Measurements from ENCODE around the gene CDH5.

CDH5 gene

DNA sequence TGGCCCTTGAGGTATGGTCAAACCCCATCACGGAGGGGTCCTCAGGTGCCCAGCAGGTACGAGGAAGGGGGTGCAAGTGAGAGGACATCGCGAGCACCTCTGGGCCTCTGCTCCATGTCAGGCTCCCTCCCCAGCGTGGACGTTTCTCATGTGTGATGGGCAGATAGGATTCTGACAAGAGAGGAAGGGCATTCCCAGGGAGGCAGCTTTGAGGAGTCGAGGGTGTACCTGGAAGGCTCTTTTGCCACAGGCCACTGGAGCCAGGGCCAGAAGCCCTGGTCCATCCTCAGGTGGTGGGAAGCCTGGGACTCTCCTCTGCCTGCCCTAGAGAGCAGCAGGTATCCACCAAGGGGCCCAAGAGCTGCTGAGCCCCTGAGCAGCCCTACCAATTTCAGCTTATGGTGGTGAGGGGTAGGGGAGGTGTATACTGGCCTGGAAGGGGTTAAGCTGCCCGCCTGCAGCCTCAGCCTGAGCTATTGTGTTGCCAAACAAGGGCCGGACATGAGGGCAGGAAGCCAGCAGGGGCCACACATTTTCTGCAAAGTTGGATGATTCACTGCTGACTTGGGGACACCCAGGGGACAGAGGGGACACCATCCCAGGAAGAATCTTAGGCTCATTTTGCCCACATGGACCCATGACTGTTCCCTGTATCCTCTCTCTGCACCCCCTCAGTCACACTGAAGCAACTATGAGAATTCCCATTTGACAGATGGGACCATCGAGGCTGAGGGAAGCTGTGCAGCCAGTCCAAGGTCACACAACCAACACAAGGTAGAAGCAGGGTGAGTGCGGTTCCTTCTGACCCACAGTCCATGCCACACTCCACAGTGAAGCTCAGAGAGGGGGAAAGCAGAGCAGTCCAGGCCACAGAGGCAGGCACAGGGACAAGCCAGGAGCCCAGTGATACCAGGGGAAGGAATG lies 1.7 kb downstream of the CDH5 start:
- peak in 1 of 2 donors; percentile 41 for DNase-seq (ENCODE audit: low read depth in 2 of 2)
- peak overlapping the region; percentile 14 to 60 for H3K4me3 ChIP-seq (replicated peaks in 1 of 2; ENCODE audit: low read depth in 2 of 2, low read length in 2 of 2)
- TF ChIP-seq, protein P1, sequence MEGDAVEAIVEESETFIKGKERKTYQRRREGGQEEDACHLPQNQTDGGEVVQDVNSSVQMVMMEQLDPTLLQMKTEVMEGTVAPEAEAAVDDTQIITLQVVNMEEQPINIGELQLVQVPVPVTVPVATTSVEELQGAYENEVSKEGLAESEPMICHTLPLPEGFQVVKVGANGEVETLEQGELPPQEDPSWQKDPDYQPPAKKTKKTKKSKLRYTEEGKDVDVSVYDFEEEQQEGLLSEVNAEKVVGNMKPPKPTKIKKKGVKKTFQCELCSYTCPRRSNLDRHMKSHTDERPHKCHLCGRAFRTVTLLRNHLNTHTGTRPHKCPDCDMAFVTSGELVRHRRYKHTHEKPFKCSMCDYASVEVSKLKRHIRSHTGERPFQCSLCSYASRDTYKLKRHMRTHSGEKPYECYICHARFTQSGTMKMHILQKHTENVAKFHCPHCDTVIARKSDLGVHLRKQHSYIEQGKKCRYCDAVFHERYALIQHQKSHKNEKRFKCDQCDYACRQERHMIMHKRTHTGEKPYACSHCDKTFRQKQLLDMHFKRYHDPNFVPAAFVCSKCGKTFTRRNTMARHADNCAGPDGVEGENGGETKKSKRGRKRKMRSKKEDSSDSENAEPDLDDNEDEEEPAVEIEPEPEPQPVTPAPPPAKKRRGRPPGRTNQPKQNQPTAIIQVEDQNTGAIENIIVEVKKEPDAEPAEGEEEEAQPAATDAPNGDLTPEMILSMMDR (IDR thresholded peaks at IDR 0.05; ENCODE audit: low read depth, low read length) = no peak

DNA sequence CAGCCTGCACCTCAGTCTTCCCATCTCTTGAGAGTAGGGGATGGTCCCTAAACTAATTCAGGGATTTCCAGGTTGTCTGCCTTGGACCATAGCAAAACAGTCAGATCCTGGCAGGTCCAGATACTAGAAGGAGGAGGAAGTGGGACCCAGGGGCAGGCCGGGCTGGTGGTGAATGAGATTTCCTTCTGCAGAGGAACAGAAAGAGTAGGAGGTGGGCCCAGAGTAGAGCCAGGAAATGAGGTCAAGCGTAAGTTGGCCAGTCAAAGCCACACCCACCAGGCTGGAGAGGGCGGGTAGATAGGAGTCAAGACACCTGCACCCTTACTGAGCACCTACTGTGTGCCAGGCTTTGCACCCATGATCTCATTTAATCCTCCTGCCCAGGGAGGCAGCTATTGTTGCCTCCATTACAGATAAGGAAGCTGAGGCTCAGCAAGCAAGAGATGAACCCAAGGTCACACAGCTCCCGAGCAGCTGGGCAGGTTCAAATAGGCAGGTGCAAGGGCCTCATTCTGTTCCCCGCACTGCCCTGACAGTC lies 2.6 kb downstream of the CDH5 start:
- no peak overlapping the region for H3K4me3 ChIP-seq (replicated peaks in 1 of 2; ENCODE audit: low read depth in 2 of 2, low read length in 2 of 2)
- TF ChIP-seq, protein P1 (IDR thresholded peaks at IDR 0.05; ENCODE audit: low read depth, low read length) = no peak
- DNase-seq (ENCODE audit: low read depth in 2 of 2) = peak; percentile 22 to 38

DNA sequence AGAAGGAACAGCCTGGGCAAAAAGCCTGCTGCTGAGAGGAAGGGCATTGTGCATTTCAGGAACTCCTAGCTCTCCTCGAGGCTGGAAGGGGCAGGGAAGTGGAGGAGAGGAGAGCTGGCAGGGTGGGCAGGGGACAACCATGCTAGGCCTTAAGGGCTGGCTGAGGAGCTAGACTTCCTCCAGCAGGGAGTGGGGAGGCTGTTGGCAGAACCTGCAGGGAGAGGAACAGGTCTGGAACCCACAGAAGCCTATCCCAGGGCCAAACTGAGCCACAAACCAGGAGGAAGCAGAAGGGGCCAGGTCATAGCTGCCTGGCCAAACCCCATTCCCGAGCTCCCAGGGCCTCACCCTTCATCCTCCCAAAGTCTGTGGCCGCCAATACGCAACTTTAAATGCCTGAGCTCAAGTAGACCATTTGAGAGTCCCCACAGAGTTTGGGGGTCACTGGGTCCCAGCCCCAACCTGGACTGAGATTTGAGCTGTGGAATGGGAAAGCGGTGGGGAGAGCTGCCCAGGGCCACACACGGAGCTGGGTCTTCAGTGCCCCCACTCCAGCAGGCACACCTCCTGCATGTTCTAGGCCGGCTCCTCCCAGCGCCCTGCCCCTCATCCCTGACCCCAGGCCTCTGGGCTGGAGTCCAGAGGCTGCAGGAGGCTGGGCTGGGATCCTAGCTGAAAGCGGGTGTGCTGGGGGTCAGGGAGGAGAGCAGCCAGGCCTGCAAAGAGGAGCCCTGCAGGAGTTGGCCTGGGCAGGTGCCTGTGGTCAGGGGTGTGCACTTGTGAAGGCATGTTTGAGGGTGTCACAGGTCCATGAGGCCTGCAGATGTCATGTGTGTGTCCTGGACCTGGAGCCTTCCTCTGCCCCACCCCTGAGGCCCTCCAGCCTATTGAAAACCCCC lies 4.5 kb downstream of the CDH5 start:
- no peak overlapping the region for H3K4me3 ChIP-seq (replicated peaks in 1 of 2; ENCODE audit: low read depth in 2 of 2, low read length in 2 of 2)
- DNase-seq (ENCODE audit: low read depth in 2 of 2) = no peak
- TF ChIP-seq, protein P1 (IDR thresholded peaks at IDR 0.05; ENCODE audit: low read depth, low read length) = no peak

DNA sequence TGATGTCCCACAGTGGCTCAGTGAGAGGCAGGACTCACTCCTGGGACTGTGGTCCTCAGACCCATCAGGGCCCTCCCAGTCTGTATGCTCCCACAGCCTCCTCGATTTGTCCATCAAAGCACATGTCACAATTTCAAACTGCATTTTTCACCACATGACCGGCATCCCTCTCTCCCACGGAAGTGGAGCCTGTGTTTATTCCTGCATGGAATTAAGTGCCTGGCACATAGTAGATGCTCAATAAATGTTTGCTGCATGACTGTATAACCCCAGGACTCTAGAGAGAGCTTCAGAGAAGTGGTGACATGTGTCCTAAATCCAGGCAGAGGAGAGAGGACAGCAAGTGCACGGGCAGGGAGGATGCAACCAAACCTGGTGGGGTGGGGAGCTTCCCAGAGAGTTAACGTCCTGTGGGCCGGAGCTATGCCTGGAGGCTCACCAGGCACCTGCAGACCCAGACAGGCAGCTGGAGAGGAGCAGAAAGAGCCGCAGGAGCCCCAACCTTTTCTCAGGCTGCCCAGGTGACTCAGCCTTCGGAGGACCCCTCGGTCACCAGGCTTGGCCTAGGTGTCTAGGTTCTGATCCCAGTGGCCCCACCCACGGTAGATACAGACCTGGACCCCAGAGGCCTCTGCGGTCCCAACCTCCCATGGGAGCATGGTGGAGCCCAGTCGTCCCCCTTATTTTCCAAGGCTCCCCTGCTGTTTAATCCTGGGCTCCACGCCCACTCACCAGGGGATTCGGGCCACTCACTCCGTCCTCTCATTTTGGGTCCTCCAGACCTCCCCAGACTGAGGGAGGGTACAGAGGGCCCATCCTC lies 5.8 kb downstream of the CDH5 start:
- no peak for DNase-seq (ENCODE audit: low read depth in 2 of 2)
- TF ChIP-seq, protein P1 (IDR thresholded peaks at IDR 0.05; ENCODE audit: low read depth, low read length) = no peak
- no peak overlapping the region for H3K4me3 ChIP-seq (replicated peaks in 1 of 2; ENCODE audit: low read depth in 2 of 2, low read length in 2 of 2)

DNA sequence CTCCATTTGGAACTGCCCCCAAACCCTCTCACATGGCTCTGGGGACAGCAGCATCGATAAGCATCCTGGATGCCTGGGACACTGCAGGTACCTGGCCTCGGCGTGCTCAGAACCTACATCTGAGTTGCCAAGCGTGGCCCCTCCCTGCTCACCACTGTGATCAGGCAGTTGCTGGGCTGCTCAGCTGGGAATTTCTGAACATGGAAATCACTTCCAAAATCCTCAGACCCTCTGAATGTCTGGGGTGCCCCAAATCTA lies 6.3 kb downstream of the CDH5 start:
- DNase-seq (ENCODE audit: low read depth in 2 of 2) = no peak
- TF ChIP-seq, protein P1 (IDR thresholded peaks at IDR 0.05; ENCODE audit: low read depth, low read length) = no peak
- no peak overlapping the region for H3K4me3 ChIP-seq (replicated peaks in 1 of 2; ENCODE audit: low read depth in 2 of 2, low read length in 2 of 2)

DNA sequence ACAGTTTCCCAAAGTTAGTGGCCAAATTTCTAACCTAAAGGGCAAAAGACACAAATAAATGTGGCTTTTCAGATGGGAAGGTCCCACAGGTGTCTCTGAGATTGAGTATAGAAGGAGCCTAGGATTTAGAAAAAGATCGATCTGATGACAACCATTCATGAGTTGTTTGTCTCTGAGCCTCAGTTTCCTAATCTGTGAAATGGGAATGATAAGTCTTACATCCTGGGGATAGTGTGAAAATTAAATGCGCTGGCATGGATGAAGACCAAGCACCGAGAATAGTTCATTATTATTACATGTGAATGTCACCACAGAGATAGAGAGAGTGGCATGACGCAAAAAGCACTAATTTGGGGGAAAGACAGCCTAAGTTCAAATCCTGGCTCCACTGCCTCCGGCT lies 7.2 kb downstream of the CDH5 start:
- DNase-seq (ENCODE audit: low read depth in 2 of 2) = no peak
- TF ChIP-seq, protein P1 (IDR thresholded peaks at IDR 0.05; ENCODE audit: low read depth, low read length) = no peak

More for the DNA sequence above, 7.2 kb downstream of the CDH5 start:
- no peak overlapping the region for H3K4me3 ChIP-seq (replicated peaks in 1 of 2; ENCODE audit: low read depth in 2 of 2, low read length in 2 of 2)

Data from cardiac fibroblast (primary cell).